HG03139 (cell line): Measurements from ENCODE around the gene OR52N5.
A peak's percentile ranks its signal among the peaks of the same experiment; 100 is the strongest.

Experiments used
- ATAC-seq: cut with Tn5 transposase; IDR thresholded peaks from one replicate; pipeline ENCODE4 v1.9.1; 2021; ENCODE audit not compliant: unreplicated experiment

Gene OR52N5

GRCh38 chr11:5783255-5783654 lies at the start of gene OR52N5:
OR52N5 (minus strand) TSS chr11:5783355; CDS start chr11:5778634, 4,721 bp downstream.
- ATAC-seq = no peak

DNA sequence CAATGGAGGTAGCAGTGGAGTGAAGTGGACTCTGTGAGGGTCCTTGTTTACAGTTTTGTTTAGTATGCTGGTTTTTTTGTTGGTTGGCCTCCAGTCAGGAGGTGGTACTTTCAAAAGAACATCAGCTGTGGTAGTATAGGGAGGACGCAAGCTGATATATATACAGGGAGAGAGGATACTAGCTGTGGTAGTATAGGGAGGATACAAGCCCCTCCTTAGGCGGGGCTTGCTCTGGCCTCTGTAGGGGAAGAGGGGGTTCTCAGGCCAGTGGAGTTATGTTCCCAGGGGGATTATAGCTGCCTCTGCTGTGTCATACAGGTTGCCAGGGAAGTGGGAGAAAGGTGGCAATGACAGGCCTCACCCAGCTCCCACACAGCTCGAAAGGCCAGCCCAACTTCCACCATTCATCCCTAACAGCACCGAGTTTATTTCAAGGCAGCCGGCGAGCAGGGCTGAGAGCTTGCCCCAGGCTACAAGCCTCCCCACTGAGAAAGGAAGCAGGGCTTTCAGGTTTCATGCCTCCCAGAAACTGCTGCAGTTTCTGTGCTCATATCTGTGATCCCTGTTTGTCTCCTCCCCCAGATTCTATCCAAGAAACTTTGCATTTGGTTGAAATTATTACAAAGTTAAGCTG lies 48.2 kb upstream of the OR52N5 start:
- no peak for ATAC-seq

DNA sequence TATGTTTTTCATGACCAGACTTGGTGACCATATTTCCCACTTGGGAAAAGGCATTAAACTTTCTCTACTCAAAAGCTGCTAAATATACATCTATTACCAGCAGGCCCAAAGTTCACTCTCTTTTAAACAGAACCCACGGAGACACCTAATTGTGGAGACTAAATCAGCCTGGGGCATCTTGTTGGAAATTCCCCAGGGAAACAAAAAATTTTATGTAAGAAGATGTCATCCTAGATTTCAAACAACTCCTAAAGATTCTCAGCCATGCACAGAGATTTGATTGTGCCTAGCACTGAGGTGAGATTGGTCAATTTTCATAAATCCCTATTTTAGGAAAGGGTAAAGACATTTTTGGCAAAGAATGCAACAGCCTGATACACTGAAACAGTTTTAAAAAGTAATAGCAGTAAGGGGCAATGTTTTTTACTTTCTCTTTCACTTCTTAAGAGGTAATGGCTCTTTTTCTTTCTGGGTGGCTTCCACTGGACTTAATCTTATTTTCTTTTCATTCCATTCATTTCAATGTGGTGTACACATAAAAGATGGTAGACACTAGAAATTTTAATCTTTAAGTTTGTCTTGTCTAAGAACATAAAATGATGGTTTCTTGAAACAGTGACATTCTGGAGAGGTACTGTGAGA lies 35.2 kb upstream of the OR52N5 start:
- no peak for ATAC-seq

DNA sequence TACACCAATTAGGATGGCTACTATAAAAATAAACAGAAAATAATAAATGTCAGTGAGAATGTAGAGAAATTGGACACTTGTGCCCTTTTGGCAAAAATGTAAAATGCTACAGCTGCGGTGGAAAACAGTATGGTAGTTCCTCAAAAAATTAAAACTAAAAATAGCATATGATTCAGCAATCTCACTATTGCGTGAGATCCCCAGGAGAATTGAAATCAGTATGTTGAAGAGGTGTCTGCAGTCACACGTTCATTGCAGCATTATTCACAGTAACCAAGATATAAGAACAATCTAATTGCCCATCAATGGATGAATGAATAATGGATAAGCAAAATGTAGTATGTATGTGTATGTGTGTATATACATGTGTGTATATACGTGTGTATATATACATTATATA lies 32.4 kb upstream of the OR52N5 start:
- no peak for ATAC-seq

- no peak for ATAC-seq
Observed at GRCh38 chr11:5809905-5810795, 27.0 kb upstream of the OR52N5 start.

DNA sequence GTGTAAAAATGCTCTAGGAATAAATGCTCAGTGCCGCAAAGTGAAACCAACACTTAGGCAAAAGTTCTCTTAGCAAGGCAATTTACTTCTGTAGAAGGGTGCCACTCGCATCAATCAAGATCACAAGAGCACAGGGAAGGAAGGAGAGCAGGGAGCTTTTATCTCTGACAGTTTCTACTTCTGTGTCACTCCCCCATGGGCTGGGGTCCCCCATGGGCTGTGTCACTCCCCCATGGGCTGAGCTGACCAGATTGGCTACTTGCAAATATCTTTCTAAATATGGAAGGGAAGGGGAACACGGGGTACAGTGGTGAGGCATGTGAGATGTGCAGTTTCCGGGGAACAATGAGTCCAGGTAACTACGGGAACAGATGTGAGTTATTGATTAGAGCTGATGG lies 26.0 kb upstream of the OR52N5 start:
- peak; percentile 26 for ATAC-seq

- peak; percentile 84 for ATAC-seq
Observed at GRCh38 chr11:5808500-5809121, 25.5 kb upstream of the OR52N5 start, which contains the start of gene OR52N2. OR52N2 (plus strand) TSS chr11:5808924; CDS start chr11:5820336, 11,412 bp downstream.

DNA sequence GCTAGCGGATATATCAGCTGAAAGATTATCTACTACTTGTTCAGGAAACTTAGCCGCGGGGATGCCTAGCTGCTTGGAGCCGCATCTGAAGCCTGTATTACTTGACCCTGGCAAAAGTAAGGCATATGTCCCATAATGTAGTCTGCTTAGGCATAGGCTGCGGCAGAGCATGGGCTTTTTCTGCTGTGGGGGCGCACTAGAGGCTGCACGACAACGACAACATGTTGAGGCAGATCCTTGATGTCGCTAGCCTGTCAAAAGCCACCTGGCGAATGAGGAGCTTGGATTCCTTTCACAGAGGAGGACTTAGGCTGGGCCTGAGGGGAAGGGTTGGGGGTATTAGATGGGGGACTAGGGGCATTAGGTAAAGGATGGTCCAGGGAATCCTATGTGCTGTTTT lies 24.4 kb upstream of the OR52N5 start:
- ATAC-seq = no peak

DNA sequence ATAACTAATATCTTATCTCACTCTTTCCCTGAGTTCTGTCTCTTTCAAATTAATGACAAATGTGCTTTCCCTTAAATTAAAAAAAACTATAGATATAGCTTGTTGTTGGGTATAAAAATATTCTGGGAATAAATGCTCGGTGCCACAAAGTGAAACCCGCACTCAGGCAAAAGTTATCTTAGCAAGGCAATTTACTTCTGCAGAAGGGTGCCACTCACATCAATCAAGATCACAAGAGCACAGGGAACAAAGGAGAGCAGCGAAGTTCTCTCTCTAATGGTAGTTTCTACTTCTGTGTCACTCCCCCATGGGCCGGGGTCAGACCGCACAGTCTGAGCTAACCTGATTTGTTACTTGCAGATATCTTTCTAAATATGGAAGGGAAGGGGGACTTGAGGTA lies 20.8 kb upstream of the OR52N5 start:
- no peak for ATAC-seq

- no peak for ATAC-seq
Observed at GRCh38 chr11:5796541-5796940, 13.4 kb upstream of the OR52N5 start.

GRCh38 chr11:5791165-5791564 lies 8.0 kb upstream of the OR52N5 start, which contains the start of gene OR52N1:
OR52N1 (minus strand) TSS chr11:5791265; CDS start chr11:5788816, 2,449 bp downstream.
- ATAC-seq = no peak

DNA sequence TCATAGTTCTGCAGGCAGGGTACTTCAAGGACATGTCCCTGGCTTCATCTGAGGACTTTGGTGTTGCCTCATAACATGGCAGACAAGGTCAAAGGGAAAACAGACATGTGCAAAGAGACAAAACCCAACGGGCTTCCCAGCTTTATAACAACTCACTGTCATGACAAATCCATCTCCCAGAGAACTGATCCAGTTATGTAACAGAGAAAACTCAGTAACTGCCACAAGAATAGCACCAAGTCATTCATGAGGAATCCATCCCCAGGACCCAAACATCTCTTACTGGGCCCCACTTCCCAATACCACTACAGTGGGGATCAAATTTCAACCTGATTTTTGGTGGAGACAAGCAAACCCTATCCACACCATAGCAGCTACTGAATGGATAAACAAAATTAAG lies 16.1 kb downstream of the OR52N5 start:
- ATAC-seq = no peak

GRCh38 chr11:5753943-5754342 lies 29.2 kb downstream of the OR52N5 start, which contains the start of gene OR52N4:
OR52N4 (plus strand) TSS chr11:5754243; CDS start chr11:5754741, 498 bp downstream.
- no peak for ATAC-seq

- ATAC-seq = no peak
Observed at GRCh38 chr11:5749836-5750235, 33.3 kb downstream of the OR52N5 start.

GRCh38 chr11:5746614-5747013 lies 36.5 kb downstream of the OR52N5 start:
- ATAC-seq = no peak

GRCh38 chr11:5738431-5738830 lies 44.7 kb downstream of the OR52N5 start:
- ATAC-seq = no peak

- ATAC-seq = no peak
Observed at GRCh38 chr11:5737670-5738392, 45.3 kb downstream of the OR52N5 start.

GRCh38 chr11:5737091-5737490 lies 46.1 kb downstream of the OR52N5 start:
- ATAC-seq = no peak

- no peak for ATAC-seq
Observed at GRCh38 chr11:5736396-5736795, 46.8 kb downstream of the OR52N5 start, which contains the start of gene OR56B1. OR56B1 (plus strand) TSS chr11:5736448; CDS start chr11:5736517, 69 bp downstream.

DNA sequence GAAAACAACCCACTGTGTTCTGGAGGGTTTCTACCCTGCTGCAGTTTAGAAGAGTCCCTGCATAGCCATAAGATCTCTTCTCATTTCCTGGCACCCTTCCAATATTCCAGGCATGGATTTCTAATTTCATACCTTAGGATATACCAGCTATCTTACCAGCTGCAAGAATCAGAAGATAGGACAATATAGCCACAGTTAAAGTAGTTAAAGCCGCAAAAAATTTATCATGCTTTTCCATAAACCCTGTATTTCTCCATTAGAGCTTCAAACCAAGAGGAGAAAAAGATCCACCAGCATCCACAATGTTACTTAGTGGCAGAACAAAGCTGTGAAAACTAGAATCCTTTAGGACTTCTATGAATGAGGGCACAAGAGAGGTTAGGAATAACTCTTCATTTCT lies 55.5 kb downstream of the OR52N5 start:
- ATAC-seq = no peak
